HCT116 (cell line): ENCODE results near the gene SLC15A3. TPM values are rescaled to one million over a fixed set of nuclear protein-coding genes. Genes with fewer than 3 reads are reported as not detected.

Experiments used
- ATAC-seq: fragments of 200-7000 bp; cut with Tn5 transposase; 2 replicates; pipeline ENCODE4 v1.9.1; 2020; ENCODE audit warnings: mild to moderate bottlenecking, moderate library complexity
- BruUV-seq: library from RNA; stranded (reverse); fragments of 400-500 nt; replicated peaks from 2 replicates; lab custom pipeline; 2021; lab: Mats Ljungman, UMichigan
- CTCF ChIA-PET: fragments of 300-600 bp; sonication (Branson Sonifier 250); formaldehyde crosslinking; loops from one replicate; lab custom pipeline; 2021; ENCODE audit warnings: antibody characterized with exemption; lab: Charles Lee
- POLR2A ChIA-PET: fragments of 300-600, 350-600 bp; sonication (Branson Sonifier 250); formaldehyde crosslinking; loops from one replicate; lab custom pipeline; 2021; ENCODE audit warnings: antibody characterized with exemption; lab: Charles Lee
- RAD21 ChIA-PET, 2 experiments: fragments of 300-600 bp; sonication (Branson Sonifier 250); formaldehyde crosslinking; loops; one replicate each; lab custom pipeline; 2023; ENCODE audit warnings: low total read pairs in 2 of 2; ENCODE audit not compliant: uncharacterized antibody in 2 of 2, unreplicated experiment in 2 of 2, low non-redundant PET in 1 of 2; lab: Charles Lee
- DNase-seq: peaks from one replicate; pipeline ENCODE4 v3.0.0-alpha.2; 2010; ENCODE audit warnings: low read depth, low spot score
- H2AFZ ChIP-seq: fragments of 200-600 bp; shearing (Covaris generic), sonication (generic); 2 replicates; pipeline ENCODE4 v1.6.1; 2017; ENCODE audit warnings: low read depth, mixed run types, mixed read lengths, antibody characterized with exemption, low read length; ENCODE audit not compliant: poor library complexity, severe bottlenecking
- H3K27ac ChIP-seq: 2 replicates; pipeline ENCODE4 v1.5.1; 2012; ENCODE audit warnings: low read depth, low read length
- H3K27me3 ChIP-seq: fragments of 200-600 bp; sonication (generic); 2 replicates; pipeline ENCODE4 v1.6.1; 2016; ENCODE audit warnings: mixed run types, low read length, mixed read lengths; ENCODE audit not compliant: insufficient read depth
- H3K36me3 ChIP-seq, 2 experiments: fragments of 200-500 bp in 1 of 2; fragments of 200-600 bp in 1 of 2; sonication (Bioruptor generic) in 1 of 2; sonication (generic) in 1 of 2; 2 replicates each; pipeline versions ENCODE4 v1.5.1 to v1.6.1; 2014 to 2016; ENCODE audit warnings: low read length in 2 of 2, inconsistent platforms in 1 of 2, mixed read lengths in 1 of 2, mixed run types in 1 of 2; ENCODE audit not compliant: insufficient read depth in 2 of 2, control insufficient read depth in 1 of 2
- H3K4me1 ChIP-seq, 2 experiments: fragments of 200-600 bp in 1 of 2; sonication (generic) in 1 of 2; 2 replicates each; pipeline versions ENCODE4 v1.5.1 to v1.6.1; 2012 to 2017; ENCODE audit warnings: low read length in 2 of 2, inconsistent platforms in 1 of 2, mild to moderate bottlenecking in 1 of 2, mixed read lengths in 1 of 2, mixed run types in 1 of 2, moderate library complexity in 1 of 2; ENCODE audit not compliant: insufficient read depth in 2 of 2, control insufficient read depth in 1 of 2
- H3K4me2 ChIP-seq: fragments of 200-600 bp; sonication (generic); 2 replicates; pipeline ENCODE4 v1.6.1; 2017; ENCODE audit warnings: mixed run types, low read length, mixed read lengths
- H3K4me3 ChIP-seq, 2 experiments: fragments of 200-600 bp in 1 of 2; sonication (generic) in 1 of 2; replicated peaks in 1 of 2; 2 replicates each; pipeline ENCODE4 v1.5.1; 2011 to 2016; ENCODE audit warnings: low read length in 2 of 2, control low read depth in 1 of 2, low read depth in 1 of 2, mild to moderate bottlenecking in 1 of 2, mixed read lengths in 1 of 2, mixed run types in 1 of 2
- H3K79me2 ChIP-seq: fragments of 200-600 bp; sonication (generic); 2 replicates; pipeline ENCODE4 v1.6.1; 2017; ENCODE audit warnings: mild to moderate bottlenecking, mixed run types, low read length, moderate library complexity, mixed read lengths; ENCODE audit not compliant: insufficient read depth
- H3K9ac ChIP-seq: fragments of 200-600 bp; sonication (generic); 2 replicates; pipeline ENCODE4 v1.6.1; 2016; ENCODE audit warnings: low read length, mixed read lengths
- H3K9me2 ChIP-seq: fragments of 200-600 bp; sonication (generic), shearing (Covaris generic); 2 replicates; pipeline ENCODE4 v1.6.1; 2017; ENCODE audit warnings: mixed run types, mild to moderate bottlenecking, moderate library complexity; ENCODE audit not compliant: insufficient read depth
- H3K9me3 ChIP-seq, 2 experiments: fragments of 200-500 bp in 1 of 2; fragments of 200-600 bp in 1 of 2; sonication (Bioruptor generic) in 1 of 2; sonication (generic) in 1 of 2; 2 replicates each; pipeline ENCODE4 v1.6.1; 2014 to 2017; ENCODE audit warnings: low read length in 2 of 2, mixed read lengths in 2 of 2, inconsistent platforms in 1 of 2, low read depth in 1 of 2, mild to moderate bottlenecking in 1 of 2, mixed run types in 1 of 2, moderate library complexity in 1 of 2; ENCODE audit not compliant: control insufficient read depth in 1 of 2, insufficient read depth in 1 of 2
- H4K20me1 ChIP-seq: fragments of 200-600 bp; sonication (generic), shearing (Covaris generic); 2 replicates; pipeline ENCODE4 v1.6.1; 2017; ENCODE audit warnings: mixed run types, mild to moderate bottlenecking, moderate library complexity; ENCODE audit not compliant: insufficient read depth
- ATF3 ChIP-seq: IDR thresholded peaks from 2 replicates; pipeline ENCODE4 v1.6.1; 2012
- CBX3 ChIP-seq: IDR thresholded peaks from 2 replicates; pipeline ENCODE4 v1.6.1; 2012; ENCODE audit warnings: low read depth
- CEBPB ChIP-seq: IDR thresholded peaks from 2 replicates; pipeline ENCODE4 v1.6.1; 2012; ENCODE audit warnings: low read depth
- EZH2 ChIP-seq: fragments of 200-600 bp; sonication (generic); IDR thresholded peaks from 2 replicates; pipeline ENCODE4 v1.6.1; 2017; ENCODE audit warnings: antibody characterized with exemption, mixed run types
- JUND ChIP-seq: IDR thresholded peaks from 2 replicates; pipeline ENCODE4 v1.6.1; 2012
- POLR2A ChIP-seq: IDR thresholded peaks from 2 replicates; pipeline ENCODE4 v1.7.0; 2011; ENCODE audit warnings: borderline replicate concordance; ENCODE audit not compliant: insufficient read depth, insufficient read length; ENCODE audit errors: extremely low read depth
- POLR2AphosphoS5 ChIP-seq: IDR thresholded peaks from 2 replicates; pipeline ENCODE4 v1.6.1; 2011; ENCODE audit warnings: mild to moderate bottlenecking, low read depth, low read length, moderate library complexity
- REST ChIP-seq: IDR thresholded peaks from 2 replicates; pipeline ENCODE4 v1.6.1; 2012; ENCODE audit warnings: low read depth
- SIN3A ChIP-seq: IDR thresholded peaks from 2 replicates; pipeline ENCODE4 v1.6.1; 2012; ENCODE audit warnings: low read depth
- TCF7L2 ChIP-seq: IDR thresholded peaks from 2 replicates; pipeline ENCODE4 v1.7.0; 2011; ENCODE audit warnings: borderline replicate concordance, inconsistent platforms; ENCODE audit not compliant: insufficient read depth, insufficient read length; ENCODE audit errors: extremely low read depth
- intact Hi-C: fragments of 100-400 bp; cut with micrococcal nuclease; formaldehyde crosslinking; loops from 2 replicates; pipeline ENCODE4 v1.10.0; 2022
- total RNA-seq: library from RNA; stranded (reverse); gene quantifications from one replicate; pipeline ENCODE4 v1.2.1, GENCODE V29; 2021; ENCODE audit not compliant: unreplicated experiment

Gene SLC15A3
- total RNA-seq, 1 experiment from 2014 or later: not detected

GRCh38 chr11:60899046-60899936 is 52.7 kb downstream of the SLC15A3 start (continued):
- no peak for TF ChIP-seq TCF7L2
- no peak for TF ChIP-seq CEBPB
- no peak for TF ChIP-seq JUND
- TF ChIP-seq SIN3A: no peak
- TF ChIP-seq EZH2: no peak
- TF ChIP-seq POLR2A: no peak
- no peak for TF ChIP-seq CBX3
- TF ChIP-seq ATF3: no peak

GRCh38 chr11:60897496-60897895 is 54.5 kb downstream of the SLC15A3 start:
- Histone ChIP-seq H3K9ac (no peak overlapping the region), H3K36me3 (peaks cover 68 to 69% of the 10 kb centered on the region in 2 experiments), H3K9me2 (no peaks in the 10 kb centered on the region), H3K4me3 (no peak overlapping the region), H2AFZ (no peak overlapping the region), H3K27me3 (no peaks in the 10 kb centered on the region), H3K27ac (no peak overlapping the region), H3K79me2 (peaks cover 18% of the 10 kb centered on the region; the same call in 1 of the 2 replicates), H3K4me1 (peaks cover 0 to 3% of the 10 kb centered on the region in 2 experiments; a peak in 1 of 4 replicates), H4K20me1 (peaks cover 7% of the 10 kb centered on the region), H3K9me3 (no peaks in the 10 kb centered on the region), H3K4me2 (no peak overlapping the region)
- ChIA-PET POLR2A (no interaction called here), RAD21 (no interaction called here), CTCF (no interaction called here)
- intact Hi-C loops: no loop called here
- no peak for ATAC-seq
- no TSS peak for BruUV-seq
- TF ChIP-seq REST: no peak
- no peak for TF ChIP-seq POLR2AphosphoS5
- no peak for DNase-seq
